HG03439 (cell line): Measurements from ENCODE around the gene COL24A1.
"Not testable (repeated sequence)": the region's sequence is repeated elsewhere in the genome, so short reads cannot be mapped to it uniquely, and the experiment has no call there.

Source experiments
- ATAC-seq: cut with Tn5 transposase; IDR thresholded peaks from one replicate; pipeline ENCODE4 v1.9.1; 2021; ENCODE audit warnings: mild to moderate bottlenecking, moderate library complexity; ENCODE audit not compliant: unreplicated experiment

COL24A1 gene

DNA sequence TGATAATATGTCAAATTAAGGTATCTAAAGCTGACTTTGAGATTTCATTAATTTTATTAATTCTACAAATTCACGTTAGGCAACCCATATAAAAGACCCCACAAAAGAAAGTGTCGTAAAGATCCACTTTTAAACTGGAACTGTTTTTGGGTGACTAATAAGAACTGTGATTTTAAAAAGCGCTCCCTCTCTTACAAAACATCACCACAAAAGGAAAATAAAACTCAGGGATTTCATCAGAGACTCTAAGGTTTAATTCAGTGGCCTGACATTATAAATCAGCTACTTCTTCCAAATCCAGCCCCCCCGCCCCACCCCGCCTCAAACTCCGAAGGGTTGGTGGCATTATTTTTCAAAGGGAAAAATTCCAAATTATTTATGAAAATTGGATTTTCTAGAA is 2.7 kb downstream of the COL24A1 start:
- no peak for ATAC-seq

- no peak for ATAC-seq
Measured at GRCh38 chr1:86152887-86153286, 3.7 kb downstream of the COL24A1 start.

GRCh38 chr1:86151427-86151826 is 5.1 kb downstream of the COL24A1 start:
- no peak for ATAC-seq

DNA sequence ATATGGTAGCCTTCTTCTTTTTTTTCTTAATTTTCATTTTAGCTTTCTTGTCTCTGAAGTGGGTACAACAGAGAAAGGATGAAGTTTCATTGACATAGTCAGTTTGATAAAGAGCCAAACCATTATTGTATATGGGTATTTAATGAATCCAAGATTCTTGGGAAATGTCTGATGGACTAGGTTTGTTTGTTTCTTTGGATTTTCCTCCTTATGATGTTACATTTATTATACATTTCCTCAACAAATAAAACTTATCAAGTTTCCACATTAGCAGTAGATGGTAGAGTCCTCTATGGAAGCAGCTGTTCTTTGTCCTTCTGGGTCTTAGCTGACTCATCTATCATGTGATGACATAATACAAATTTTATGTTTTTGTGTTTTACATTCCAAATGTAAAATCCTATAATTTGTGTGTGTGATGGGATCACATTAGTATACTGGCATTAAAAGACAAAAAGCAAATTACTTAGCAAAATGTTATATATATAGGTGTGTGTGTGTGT is 6.0 kb downstream of the COL24A1 start:
- ATAC-seq = no peak

GRCh38 chr1:86149591-86149990 is 7.0 kb downstream of the COL24A1 start:
- ATAC-seq = no peak

DNA sequence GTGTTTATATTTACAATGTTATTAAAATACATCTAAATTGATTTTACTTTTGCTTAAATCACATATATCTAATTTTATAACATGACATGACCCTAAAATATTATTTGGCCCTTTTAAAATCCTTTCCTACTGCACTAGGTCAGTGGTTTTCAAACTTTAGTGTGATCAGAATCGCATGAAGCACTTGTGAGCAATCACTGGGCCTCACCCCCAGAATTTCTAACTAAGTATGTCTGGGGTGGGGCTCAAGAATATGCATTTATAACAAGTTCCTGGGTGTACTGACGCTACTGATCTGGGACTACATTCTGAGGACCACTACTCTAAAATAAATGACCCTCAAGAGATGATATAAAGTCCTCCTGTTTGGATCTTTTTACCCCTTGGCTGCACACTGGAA is 8.8 kb downstream of the COL24A1 start:
- no peak for ATAC-seq

GRCh38 chr1:86146566-86146965 is 10.0 kb downstream of the COL24A1 start:
- ATAC-seq = no peak

GRCh38 chr1:86140281-86140880 is 16.2 kb downstream of the COL24A1 start:
- ATAC-seq = no peak

GRCh38 chr1:86138746-86139145 is 17.8 kb downstream of the COL24A1 start:
- ATAC-seq = no peak

DNA sequence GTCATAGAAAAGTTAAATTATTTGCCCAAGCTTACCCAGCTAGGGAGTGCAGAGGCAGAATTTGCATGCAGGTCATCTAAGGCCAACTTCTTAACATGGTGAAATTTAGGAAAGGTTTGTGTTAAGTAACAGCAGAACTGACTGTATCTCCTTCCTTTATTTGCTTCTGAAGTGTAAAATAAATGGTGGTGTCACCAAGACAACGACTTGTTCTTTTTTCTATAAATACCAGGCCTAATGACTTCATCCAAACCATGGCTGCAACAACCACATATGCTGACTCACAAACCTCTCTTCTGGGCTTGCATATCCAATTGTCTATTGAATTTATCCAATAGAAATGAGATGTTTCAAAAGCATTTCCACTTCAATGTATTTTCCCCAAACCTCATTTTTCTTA is 19.1 kb downstream of the COL24A1 start:
- ATAC-seq = no peak

GRCh38 chr1:86119214-86119764 is 37.3 kb downstream of the COL24A1 start:
- no peak for ATAC-seq

- no peak for ATAC-seq
Measured at GRCh38 chr1:86114816-86115400, 41.7 kb downstream of the COL24A1 start.

GRCh38 chr1:86114236-86114635 is 42.3 kb downstream of the COL24A1 start:
- no peak for ATAC-seq

DNA sequence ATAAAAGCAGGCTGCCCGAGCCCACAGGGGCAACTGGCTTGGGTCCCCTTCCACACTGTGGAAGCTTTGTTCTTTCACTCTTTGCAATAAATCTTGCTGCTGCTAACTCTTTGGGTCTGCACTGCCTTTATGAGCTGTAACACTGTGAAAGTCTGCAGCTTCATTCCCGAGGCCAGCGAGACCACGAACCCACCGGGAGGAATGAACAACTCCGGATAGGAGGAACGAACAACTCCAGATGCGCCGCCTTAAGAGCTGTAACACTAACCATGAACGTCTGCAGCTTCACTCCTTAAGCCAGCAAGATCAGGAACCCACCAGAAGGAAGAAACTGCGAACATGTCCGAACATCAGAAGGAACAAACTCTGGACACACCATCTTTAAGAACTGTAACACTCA is 45.0 kb downstream of the COL24A1 start:
- ATAC-seq = not testable (repeated sequence)

DNA sequence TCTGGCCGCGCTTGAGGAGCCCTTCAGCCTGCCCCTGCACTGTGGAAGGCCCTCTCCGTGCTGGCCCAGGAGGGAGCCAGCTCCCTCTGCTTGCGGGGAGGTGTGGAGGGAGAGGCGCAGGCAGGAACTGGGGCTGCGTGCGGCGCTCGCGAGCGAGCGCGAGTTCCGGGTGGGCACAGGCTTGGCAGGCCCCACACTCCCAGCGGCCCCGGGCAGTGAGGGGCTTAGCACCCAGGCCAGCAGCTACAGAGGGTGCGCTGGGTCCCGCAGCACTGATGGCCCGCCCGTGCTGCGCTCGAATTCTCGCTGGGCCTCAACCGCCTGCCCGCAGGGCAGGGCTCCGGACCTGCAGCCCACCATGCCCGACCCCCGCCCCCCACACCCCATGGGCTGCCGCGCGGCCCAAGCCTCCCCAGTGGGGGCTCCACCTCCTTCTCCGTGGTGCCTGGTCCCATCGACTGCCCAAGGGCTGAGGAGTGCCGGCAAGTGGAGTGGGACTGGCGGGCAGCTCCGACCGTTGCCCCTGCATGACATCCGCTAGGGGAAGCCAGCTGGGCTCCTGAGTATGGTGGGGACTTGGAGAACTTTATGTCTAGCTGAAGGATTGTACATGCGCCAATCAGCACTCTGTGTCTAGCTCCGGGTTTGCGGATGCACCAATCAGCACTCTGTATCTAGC is 46.0 kb downstream of the COL24A1 start:
- no peak for ATAC-seq

DNA sequence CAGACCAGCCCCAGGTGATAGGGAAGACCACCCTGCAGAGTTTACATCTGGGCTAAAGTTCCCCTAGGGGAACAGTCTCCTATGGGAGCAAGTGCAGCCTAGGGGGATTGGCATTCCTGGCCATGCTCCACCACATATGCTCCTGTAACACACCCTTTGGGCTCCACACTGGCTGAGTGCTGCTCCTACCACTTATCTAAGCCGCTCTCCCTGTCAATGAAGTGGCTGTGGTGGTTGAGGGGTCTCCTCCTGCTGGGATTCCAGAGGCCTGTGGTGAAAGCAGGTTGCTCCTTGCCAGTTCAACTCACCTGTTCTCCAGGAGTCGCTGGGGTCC is 51.1 kb downstream of the COL24A1 start:
- no peak for ATAC-seq

DNA sequence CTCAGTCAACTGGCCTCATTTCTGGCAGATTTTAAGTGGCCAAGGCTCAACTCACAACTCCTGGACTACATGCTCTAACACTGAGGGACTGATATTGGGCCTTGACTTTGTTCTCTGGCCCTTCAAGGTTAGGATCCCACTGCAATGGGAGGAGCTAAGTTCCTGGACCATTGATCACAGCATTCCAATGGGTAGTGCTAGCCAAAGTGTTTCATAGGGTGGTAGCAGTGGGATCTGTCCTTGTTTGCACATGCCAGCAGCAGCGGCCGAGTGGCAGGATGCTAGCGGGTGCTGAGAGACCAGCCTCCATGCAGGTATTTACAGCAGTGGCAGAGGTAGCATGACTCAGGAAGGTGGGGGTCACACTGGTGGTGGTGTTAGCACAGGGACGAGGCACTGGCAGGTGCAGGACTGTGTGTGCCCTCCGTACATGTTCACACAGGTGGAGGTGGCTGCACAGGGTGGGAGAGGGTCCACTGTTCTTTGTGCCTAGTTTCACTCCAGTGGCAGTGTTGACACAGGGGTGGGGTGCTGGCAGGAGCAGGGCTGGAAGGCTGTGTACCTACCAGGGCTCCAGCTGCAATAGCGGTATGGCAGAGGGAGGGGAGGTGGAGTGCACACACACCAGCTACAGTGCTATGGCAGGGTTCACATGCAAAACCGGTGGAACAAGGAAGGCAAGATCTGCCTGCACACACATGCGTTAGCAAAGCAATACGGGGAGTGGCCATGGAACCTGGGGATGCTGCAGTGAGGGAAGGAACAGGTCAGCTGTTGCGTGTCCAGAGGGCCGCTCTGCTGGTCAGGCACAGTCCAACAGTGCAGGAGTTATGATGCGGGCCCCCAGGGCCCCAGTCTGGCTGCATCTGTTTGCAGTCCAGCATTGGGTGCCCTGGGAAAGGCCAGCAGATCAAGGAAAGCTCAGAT is 51.7 kb downstream of the COL24A1 start:
- ATAC-seq = no peak

- no peak for ATAC-seq
Measured at GRCh38 chr1:86101616-86102015, 55.0 kb downstream of the COL24A1 start.

- ATAC-seq = no peak
Measured at GRCh38 chr1:86100401-86100800, 56.2 kb downstream of the COL24A1 start.

GRCh38 chr1:86089765-86090164 is 66.8 kb downstream of the COL24A1 start:
- no peak for ATAC-seq
